ENCODE results near the gene ZBTB33.

The ZBTB33 gene

DNA sequence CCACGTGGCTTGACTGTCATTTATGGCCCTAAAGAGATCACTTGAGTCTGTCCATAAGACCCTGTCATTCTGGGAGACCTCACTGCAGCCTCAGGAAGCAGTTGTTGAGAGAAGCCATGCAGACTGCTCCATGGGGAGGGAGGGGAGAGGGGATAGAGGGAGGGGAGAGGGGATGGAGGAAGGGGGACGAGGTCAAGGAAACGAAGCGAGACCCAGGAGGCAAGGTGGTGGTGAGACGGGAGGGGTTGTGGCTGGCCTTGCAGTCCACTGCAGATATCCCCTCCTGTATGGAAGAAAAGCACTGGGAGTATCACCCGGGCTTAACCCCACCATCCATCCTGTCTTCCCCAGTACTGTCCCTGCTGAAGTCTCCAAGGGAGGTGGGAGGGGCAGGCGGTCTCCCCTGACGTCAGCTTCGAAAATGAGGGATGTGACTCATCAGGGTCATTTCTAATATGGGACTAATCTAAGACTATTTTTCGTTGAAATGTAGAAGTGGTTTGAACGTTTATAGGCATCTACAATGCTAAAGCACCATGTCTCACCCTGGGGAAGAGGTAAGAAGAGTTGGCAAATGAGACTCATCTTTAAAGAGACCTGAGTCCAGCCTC is 55.0 kb downstream of the ZBTB33 start:
- DNase-seq (ENCODE audit: low spot score), result no peak
- TF ChIP-seq, protein P1, sequence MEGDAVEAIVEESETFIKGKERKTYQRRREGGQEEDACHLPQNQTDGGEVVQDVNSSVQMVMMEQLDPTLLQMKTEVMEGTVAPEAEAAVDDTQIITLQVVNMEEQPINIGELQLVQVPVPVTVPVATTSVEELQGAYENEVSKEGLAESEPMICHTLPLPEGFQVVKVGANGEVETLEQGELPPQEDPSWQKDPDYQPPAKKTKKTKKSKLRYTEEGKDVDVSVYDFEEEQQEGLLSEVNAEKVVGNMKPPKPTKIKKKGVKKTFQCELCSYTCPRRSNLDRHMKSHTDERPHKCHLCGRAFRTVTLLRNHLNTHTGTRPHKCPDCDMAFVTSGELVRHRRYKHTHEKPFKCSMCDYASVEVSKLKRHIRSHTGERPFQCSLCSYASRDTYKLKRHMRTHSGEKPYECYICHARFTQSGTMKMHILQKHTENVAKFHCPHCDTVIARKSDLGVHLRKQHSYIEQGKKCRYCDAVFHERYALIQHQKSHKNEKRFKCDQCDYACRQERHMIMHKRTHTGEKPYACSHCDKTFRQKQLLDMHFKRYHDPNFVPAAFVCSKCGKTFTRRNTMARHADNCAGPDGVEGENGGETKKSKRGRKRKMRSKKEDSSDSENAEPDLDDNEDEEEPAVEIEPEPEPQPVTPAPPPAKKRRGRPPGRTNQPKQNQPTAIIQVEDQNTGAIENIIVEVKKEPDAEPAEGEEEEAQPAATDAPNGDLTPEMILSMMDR (IDR thresholded peaks at IDR 0.05), result no peak
- no peak overlapping the region for H3K27ac ChIP-seq
- no peak overlapping the region for H3K4me3 ChIP-seq

DNA sequence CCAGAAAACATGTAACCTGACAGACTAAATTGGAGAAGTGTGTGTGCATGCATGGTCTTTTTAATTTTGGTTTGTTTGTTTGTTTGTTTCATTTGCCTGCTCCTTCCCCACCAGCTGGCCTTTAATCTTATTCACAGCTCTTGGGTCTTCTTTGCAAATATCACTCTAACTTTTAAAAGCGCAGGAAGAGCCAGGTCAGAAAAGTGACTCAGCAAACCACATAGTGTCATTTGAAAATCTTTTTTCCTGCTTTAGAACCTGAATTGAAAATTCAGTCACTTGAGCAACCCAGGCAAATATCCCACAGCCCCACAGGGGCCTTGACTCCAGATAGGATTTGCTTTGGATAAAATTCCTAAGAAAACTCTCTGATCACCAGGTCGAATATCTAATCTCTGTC is 56.0 kb downstream of the ZBTB33 start:
- no peak overlapping the region for H3K4me3 ChIP-seq
- TF ChIP-seq, protein P1 (IDR thresholded peaks at IDR 0.05), result no peak

More for the DNA sequence above, 56.0 kb downstream of the ZBTB33 start:
- H3K27ac ChIP-seq, result no peak overlapping the region
- no peak for DNase-seq (ENCODE audit: low spot score)

Measured in coronary artery (tissue), 2 donors.